ENCODE data around the gene CADPS2.

DNA sequence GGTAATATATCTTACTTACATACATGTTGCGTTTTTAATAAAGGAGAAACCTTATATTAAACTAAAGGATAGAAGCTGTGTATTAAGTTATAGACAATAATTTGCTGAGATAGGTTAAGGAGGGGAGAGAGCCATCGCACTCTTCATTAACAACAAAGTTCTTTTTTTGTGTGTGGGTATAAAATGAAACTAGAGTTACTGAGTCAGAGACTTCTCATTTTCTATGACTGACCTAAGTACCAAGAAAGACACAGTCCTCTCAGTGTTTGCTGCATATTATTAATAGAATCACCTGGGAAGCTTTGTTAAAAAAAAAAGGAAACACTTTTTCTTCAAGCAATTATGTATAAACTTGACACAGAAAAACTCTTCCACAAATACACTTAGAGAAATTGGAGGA lies 613.1 kb downstream of the CADPS2 start:
- TF ChIP-seq, protein P1, sequence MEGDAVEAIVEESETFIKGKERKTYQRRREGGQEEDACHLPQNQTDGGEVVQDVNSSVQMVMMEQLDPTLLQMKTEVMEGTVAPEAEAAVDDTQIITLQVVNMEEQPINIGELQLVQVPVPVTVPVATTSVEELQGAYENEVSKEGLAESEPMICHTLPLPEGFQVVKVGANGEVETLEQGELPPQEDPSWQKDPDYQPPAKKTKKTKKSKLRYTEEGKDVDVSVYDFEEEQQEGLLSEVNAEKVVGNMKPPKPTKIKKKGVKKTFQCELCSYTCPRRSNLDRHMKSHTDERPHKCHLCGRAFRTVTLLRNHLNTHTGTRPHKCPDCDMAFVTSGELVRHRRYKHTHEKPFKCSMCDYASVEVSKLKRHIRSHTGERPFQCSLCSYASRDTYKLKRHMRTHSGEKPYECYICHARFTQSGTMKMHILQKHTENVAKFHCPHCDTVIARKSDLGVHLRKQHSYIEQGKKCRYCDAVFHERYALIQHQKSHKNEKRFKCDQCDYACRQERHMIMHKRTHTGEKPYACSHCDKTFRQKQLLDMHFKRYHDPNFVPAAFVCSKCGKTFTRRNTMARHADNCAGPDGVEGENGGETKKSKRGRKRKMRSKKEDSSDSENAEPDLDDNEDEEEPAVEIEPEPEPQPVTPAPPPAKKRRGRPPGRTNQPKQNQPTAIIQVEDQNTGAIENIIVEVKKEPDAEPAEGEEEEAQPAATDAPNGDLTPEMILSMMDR (IDR thresholded peaks at IDR 0.05): no peak
- TF ChIP-seq POLR2A (IDR thresholded peaks at IDR 0.05; ENCODE audit: low read depth): no peak
- TF ChIP-seq POLR2AphosphoS5 (IDR thresholded peaks at IDR 0.05): no peak
